Measurements from ENCODE around the gene DPP6. TPM values are rescaled to one million over a fixed set of nuclear protein-coding genes. Genes with fewer than 3 reads are reported as not detected.

DPP6 gene
- polyA plus RNA-seq, 4 donors = 42.7 to 61.2 (median 48.9) TPM

- no peak for DNase-seq (ENCODE audit: low read depth in 4 of 4, low spot score in 3 of 4)
Measured at GRCh38 chr7:154843670-154844237, 791.6 kb downstream of the DPP6 start.

- no peak for DNase-seq (ENCODE audit: low read depth in 4 of 4, low spot score in 3 of 4)
Measured at GRCh38 chr7:154844499-154844898, 792.3 kb downstream of the DPP6 start.

- DNase-seq (ENCODE audit: low read depth in 4 of 4, low spot score in 3 of 4) = no peak
Measured at GRCh38 chr7:154844955-154845354, 792.8 kb downstream of the DPP6 start.

- DNase-seq (ENCODE audit: low read depth in 4 of 4, low spot score in 3 of 4) = no peak
Measured at GRCh38 chr7:154848464-154848863, 796.3 kb downstream of the DPP6 start.

- DNase-seq (ENCODE audit: low read depth in 4 of 4, low spot score in 3 of 4) = no peak
Measured at GRCh38 chr7:154852205-154852604, 800.0 kb downstream of the DPP6 start.

GRCh38 chr7:154853063-154853726 lies 801.0 kb downstream of the DPP6 start:
- no peak for DNase-seq (ENCODE audit: low read depth in 4 of 4, low spot score in 3 of 4)

GRCh38 chr7:154853727-154854095 lies 801.5 kb downstream of the DPP6 start:
- DNase-seq (ENCODE audit: low read depth in 4 of 4, low spot score in 3 of 4) = no peak

- DNase-seq (ENCODE audit: low read depth in 4 of 4, low spot score in 3 of 4) = no peak
Measured at GRCh38 chr7:154854836-154855235, 802.6 kb downstream of the DPP6 start.

- no peak for DNase-seq (ENCODE audit: low read depth in 4 of 4, low spot score in 3 of 4)
Measured at GRCh38 chr7:154855366-154855765, 803.2 kb downstream of the DPP6 start.

GRCh38 chr7:154856733-154857132 lies 804.5 kb downstream of the DPP6 start:
- no peak for DNase-seq (ENCODE audit: low read depth in 4 of 4, low spot score in 3 of 4)

- no peak for DNase-seq (ENCODE audit: low read depth in 4 of 4, low spot score in 3 of 4)
Measured at GRCh38 chr7:154857240-154857639, 805.0 kb downstream of the DPP6 start.

GRCh38 chr7:154857728-154858681 lies 805.8 kb downstream of the DPP6 start:
- no peak for DNase-seq (ENCODE audit: low read depth in 4 of 4, low spot score in 3 of 4)

- DNase-seq (ENCODE audit: low read depth in 4 of 4, low spot score in 3 of 4) = no peak
Measured at GRCh38 chr7:154858836-154859537, 806.8 kb downstream of the DPP6 start.

GRCh38 chr7:154859747-154860620 lies 807.8 kb downstream of the DPP6 start:
- no peak for DNase-seq (ENCODE audit: low read depth in 4 of 4, low spot score in 3 of 4)

GRCh38 chr7:154860621-154861375 lies 808.6 kb downstream of the DPP6 start:
- no peak for DNase-seq (ENCODE audit: low read depth in 4 of 4, low spot score in 3 of 4)

GRCh38 chr7:154861589-154861988 lies 809.4 kb downstream of the DPP6 start:
- DNase-seq (ENCODE audit: low read depth in 4 of 4, low spot score in 3 of 4) = no peak

- DNase-seq (ENCODE audit: low read depth in 4 of 4, low spot score in 3 of 4) = no peak
Measured at GRCh38 chr7:154862153-154862791, 810.1 kb downstream of the DPP6 start.

GRCh38 chr7:154863766-154864522 lies 811.7 kb downstream of the DPP6 start:
- DNase-seq (ENCODE audit: low read depth in 4 of 4, low spot score in 3 of 4) = no peak

Measured in right renal pelvis (tissue), 4 donors.